HT1080 (cell line): Measurements from ENCODE around the gene UBE2J2. TPM values are rescaled to one million over a fixed set of nuclear protein-coding genes. Genes with fewer than 3 reads are reported as not detected.

Experiments used
- DNase-seq: peaks from one replicate; pipeline ENCODE4 v3.0.0-alpha.2; 2015; ENCODE audit warnings: low read depth
- small RNA-seq: library from RNA; depleted of rRNA; stranded (forward); fragments of <200 nt; gene quantifications from one replicate; pipeline ENCODE3, GENCODE V24; 2014
- total RNA-seq: library from RNA; depleted of rRNA; stranded (reverse); fragments of >200 nt; shearing (Covaris generic); gene quantifications from 2 replicates; pipeline ENCODE4 v1.2.3, GENCODE V29; 2014; rRNA removed

Gene UBE2J2
- total RNA-seq, 1 experiment from 2014 or later, result 139 TPM

- DNase-seq, result no peak
Measured at GRCh38 chr1:1215080-1215676, 58.5 kb downstream of the UBE2J2 start.

GRCh38 chr1:1213345-1214265 is 60.0 kb downstream of the UBE2J2 start, which contains the start of gene TNFRSF4:
TNFRSF4 (minus strand) TSS chr1:1214153; CDS start chr1:1214127, 26 bp downstream.
- DNase-seq, result no peak

GRCh38 chr1:1212780-1213344 is 60.8 kb downstream of the UBE2J2 start:
- DNase-seq, result no peak

GRCh38 chr1:1211541-1212441 is 61.9 kb downstream of the UBE2J2 start:
- DNase-seq, result no peak

GRCh38 chr1:1210726-1211540 is 62.7 kb downstream of the UBE2J2 start:
- no peak for DNase-seq

- DNase-seq, result no peak
Measured at GRCh38 chr1:1208713-1209433, 64.8 kb downstream of the UBE2J2 start.

- no peak for DNase-seq
Measured at GRCh38 chr1:1207571-1207892, 66.1 kb downstream of the UBE2J2 start.

GRCh38 chr1:1206966-1207531 is 66.6 kb downstream of the UBE2J2 start:
- DNase-seq, result no peak

GRCh38 chr1:1206376-1206965 is 67.2 kb downstream of the UBE2J2 start, which contains the start of gene TNFRSF18:
TNFRSF18 (minus strand) TSS chr1:1206592; CDS start chr1:1206571, 21 bp downstream.
- no peak for DNase-seq

- DNase-seq, result no peak
Measured at GRCh38 chr1:1205769-1206375, 67.8 kb downstream of the UBE2J2 start.

- no peak for DNase-seq
Measured at GRCh38 chr1:1204998-1205768, 68.5 kb downstream of the UBE2J2 start.

- DNase-seq, result no peak
Measured at GRCh38 chr1:1204425-1204920, 69.2 kb downstream of the UBE2J2 start.

Small RNAs within 50 kb of the gene (small RNA-seq; reads per million reads assigned to genes)
- not detected for gene MIR6726

Other genes with a start within 250 kb of the UBE2J2 start
- gene RNF223, start 199.5 kb downstream of the UBE2J2 start, total RNA-seq, result not detected in 2 replicates
- gene C1orf159, start 157.8 kb downstream of the UBE2J2 start, total RNA-seq, result 17.8 and 19.8 TPM in 2 replicates
- gene TTLL10, start 100.0 kb downstream of the UBE2J2 start, total RNA-seq, result not detected in 2 replicates
- not detected in 2 replicates for gene TNFRSF18, start 67.3 kb downstream of the UBE2J2 start, total RNA-seq
- 0.88 TPM in 1 of 2 replicates, not detected in the other for gene TNFRSF4, start 59.7 kb downstream of the UBE2J2 start, total RNA-seq
- 110 and 119 TPM in 2 replicates for gene SDF4, start 41.9 kb downstream of the UBE2J2 start, total RNA-seq
- 27.3 and 37.6 TPM in 2 replicates for gene B3GALT6, start 41.6 kb downstream of the UBE2J2 start, total RNA-seq
- gene C1QTNF12, start 27.1 kb downstream of the UBE2J2 start, total RNA-seq, result 0.40 and 1.5 TPM in 2 replicates
- 0.20 and 0.59 TPM in 2 replicates for gene SCNN1D, start 6.6 kb upstream of the UBE2J2 start, total RNA-seq
- gene ACAP3, start 34.1 kb upstream of the UBE2J2 start, total RNA-seq, result 28.9 and 34.9 TPM in 2 replicates
- 42.0 and 43.9 TPM in 2 replicates for gene PUSL1, start 34.7 kb upstream of the UBE2J2 start, total RNA-seq
- 142 and 143 TPM in 2 replicates for gene INTS11, start 50.8 kb upstream of the UBE2J2 start, total RNA-seq
- gene CPTP, start 50.9 kb upstream of the UBE2J2 start, total RNA-seq, result 36.8 and 55.0 TPM in 2 replicates
- 0.03 and 0.08 TPM in 2 replicates for gene TAS1R3, start 57.4 kb upstream of the UBE2J2 start, total RNA-seq
- 113 and 118 TPM in 2 replicates for gene DVL1, start 75.6 kb upstream of the UBE2J2 start, total RNA-seq
- gene MXRA8, start 84.7 kb upstream of the UBE2J2 start, total RNA-seq, result 0.11 and 0.50 TPM in 2 replicates
- gene AURKAIP1, start 101.4 kb upstream of the UBE2J2 start, total RNA-seq, result 318 and 349 TPM in 2 replicates
- 74.6 and 96.1 TPM in 2 replicates for gene CCNL2, start 125.5 kb upstream of the UBE2J2 start, total RNA-seq
- 319 and 342 TPM in 2 replicates for gene MRPL20, start 133.4 kb upstream of the UBE2J2 start, total RNA-seq
- not detected in 2 replicates for gene ANKRD65, start 147.4 kb upstream of the UBE2J2 start, total RNA-seq
- 0.05 and 0.23 TPM in 2 replicates for gene VWA1, start 161.8 kb upstream of the UBE2J2 start, total RNA-seq
- gene ATAD3C, start 175.8 kb upstream of the UBE2J2 start, total RNA-seq, result 0.03 TPM in 1 of 2 replicates, not detected in the other
- 57.0 and 59.0 TPM in 2 replicates for gene ATAD3B, start 197.9 kb upstream of the UBE2J2 start, total RNA-seq
- 93.9 and 96.6 TPM in 2 replicates for gene ATAD3A, start 238.3 kb upstream of the UBE2J2 start, total RNA-seq